Measurements from ENCODE around the gene SNX32.

Gene SNX32

GRCh38 chr11:65888163-65888814 is 54.5 kb downstream of the SNX32 start, which contains the start of gene FIBP (continued):
- TF ChIP-seq ZFHX2 (tag by site-specific recombination; conservative IDR thresholded peaks at IDR 0.05) (peak; percentile 59), BCL11B (tag by site-specific recombination; IDR thresholded peaks at IDR 0.05; ENCODE audit: low read depth) (0 out of 2 replicates have a peak, but pooled peaks have one; percentile 45), ZNF692 (tag by site-specific recombination; IDR thresholded peaks at IDR 0.05) (peak; percentile 60), ZBTB7A (tag by site-specific recombination; IDR thresholded peaks at IDR 0.05; ENCODE audit: low read depth) (no peak; the same call in 1 of the 2 replicates), ZNF350 (tag by site-specific recombination; IDR thresholded peaks at IDR 0.05) (no peak), KLF7 (tag by site-specific recombination; IDR thresholded peaks at IDR 0.05; ENCODE audit: borderline replicate concordance) (no peak), ZBTB17 (tag by site-specific recombination; IDR thresholded peaks at IDR 0.05) (peak; percentile 97), ZNF658 (tag by site-specific recombination; IDR thresholded peaks at IDR 0.05) (no peak), ZNF157 (tag by site-specific recombination; IDR thresholded peaks at IDR 0.05) (no peak), OVOL3 (tag by site-specific recombination; IDR thresholded peaks at IDR 0.05) (no peak), ZNF660 (tag by site-specific recombination; IDR thresholded peaks at IDR 0.05) (peak; percentile 17; the same call in 1 of the 2 replicates), ZNF274 (IDR thresholded peaks at IDR 0.05; ENCODE audit: low read length) (no peak), ZNF274 (tag by site-specific recombination; IDR thresholded peaks at IDR 0.05; ENCODE audit: borderline replicate concordance) (no peak), ZNF211 (tag by site-specific recombination; IDR thresholded peaks at IDR 0.05; ENCODE audit: low read depth) (no peak), ZNF221 (tag by site-specific recombination; IDR thresholded peaks at IDR 0.05; ENCODE audit: borderline replicate concordance) (no peak), ZNF138 (tag by site-specific recombination; IDR thresholded peaks at IDR 0.05; ENCODE audit: borderline replicate concordance) (no peak), TRIM28 (IDR thresholded peaks at IDR 0.05; ENCODE audit: borderline replicate concordance, low read length) (no peak), ZBTB21 (tag by site-specific recombination; IDR thresholded peaks at IDR 0.05) (peak; percentile 84)

- Histone ChIP-seq H3K4me3 (ENCODE audit: low read depth, low read length) (peak within 1 kb of the TSS; percentile 55), H3K36me3 (ENCODE audit: control insufficient read depth in 2 of 2, insufficient read depth in 1 of 2, low read length in 2 of 2) (peaks cover 0 to 16% of the 10 kb centered on the region in 2 experiments; a peak in 2 of 3 replicates), H3K9me3 (ENCODE audit: control insufficient read depth, insufficient read depth, low read depth, low read length) (no peaks in the 10 kb centered on the region), H3K27ac (ENCODE audit: extremely low read depth, low read depth, low read length) (peak within 1 kb of the TSS; percentile 67; the same call in 1 of the 2 replicates), H3K4me1 (ENCODE audit: control insufficient read depth, insufficient read depth, low read length) (no peaks in the 10 kb centered on the region)
- ChIA-PET CTCF (interaction anchor here (0.6 to 9.5 kb wide), 20 partner anchors 8 to 415 kb away, joined by 3 to 189 read pairs (median 4); partner anchors contain the start of genes C11orf68, CFL1, FOSL1 and MUS81), POLR2A (interaction anchor here (0.5 to 6.1 kb wide), 31 partner anchors 8 to 468 kb away, joined by 3 to 121 read pairs (median 4); partner anchors contain the start of genes C11orf68, CFL1, DRAP1 and FOSL1)
- TF ChIP-seq GLIS2 (tag by site-specific recombination; IDR thresholded peaks at IDR 0.05) (peak; percentile 64; the same call in 1 of the 2 replicates), ZNF391 (tag by site-specific recombination; IDR thresholded peaks at IDR 0.05; ENCODE audit: borderline replicate concordance, low read depth) (peak; percentile 57; the same call in 1 of the 2 replicates), ZBTB44 (tag by site-specific recombination; IDR thresholded peaks at IDR 0.05) (peak; percentile 46; the same call in 1 of the 2 replicates), REST (tag by site-specific recombination; IDR thresholded peaks at IDR 0.05) (0 out of 2 replicates have a peak, but pooled peaks have one; percentile 7), SP3 (tag by site-specific recombination; IDR thresholded peaks at IDR 0.05) (peak; percentile 77), ZNF132 (tag by site-specific recombination; IDR thresholded peaks at IDR 0.05; ENCODE audit: borderline replicate concordance) (no peak), ZBTB26 (tag by site-specific recombination; optimal IDR thresholded peaks at IDR 0.05) (peak; percentile 90)
Observed at GRCh38 chr11:65890324-65891218, 56.8 kb downstream of the SNX32 start, which contains the start of gene CCDC85B. Gene CCDC85B (plus strand): TSS chr11:65890673. CDS start chr11:65890784, 111 bp downstream.

All from HEK293 (cell line).